Activated T-cell treated with anti-CD3 and anti-CD28 coated beads for 24 hours (primary cell): ENCODE measurements around the gene PLRG1.

Experiments used
- DNase-seq: peaks from one replicate; pipeline ENCODE4 v3.0.0-alpha.2; 2020; ENCODE audit warnings: low read depth

The PLRG1 gene

GRCh38 chr4:154573190-154573870 lies 23.1 kb upstream of the PLRG1 start:
- no peak for DNase-seq

- DNase-seq = no peak
Measured at GRCh38 chr4:154569584-154569983, 19.4 kb upstream of the PLRG1 start.

- DNase-seq = no peak
Measured at GRCh38 chr4:154569028-154569427, 18.8 kb upstream of the PLRG1 start.

GRCh38 chr4:154566639-154567204 lies 16.5 kb upstream of the PLRG1 start:
- no peak for DNase-seq

GRCh38 chr4:154565704-154566103 lies 15.5 kb upstream of the PLRG1 start:
- DNase-seq = no peak

- DNase-seq = no peak
Measured at GRCh38 chr4:154564311-154564710, 14.1 kb upstream of the PLRG1 start.

GRCh38 chr4:154562697-154563254 lies 12.6 kb upstream of the PLRG1 start, which contains the start of gene FGB:
Gene FGB (plus strand): TSS chr4:154563011. CDS start chr4:154563019, 8 bp downstream.
- DNase-seq = no peak

GRCh38 chr4:154560824-154561231 lies 10.6 kb upstream of the PLRG1 start:
- DNase-seq = no peak

- no peak for DNase-seq
Measured at GRCh38 chr4:154560419-154560801, 10.2 kb upstream of the PLRG1 start.

- no peak for DNase-seq
Measured at GRCh38 chr4:154559494-154560418, 9.6 kb upstream of the PLRG1 start.

- no peak for DNase-seq
Measured at GRCh38 chr4:154559141-154559493, 8.9 kb upstream of the PLRG1 start.

- peak; percentile 68 for DNase-seq
Measured at GRCh38 chr4:154551872-154552686, 1.9 kb upstream of the PLRG1 start.

- DNase-seq = no peak
Measured at GRCh38 chr4:154545689-154546088, 4.5 kb downstream of the PLRG1 start.

- DNase-seq = no peak
Measured at GRCh38 chr4:154542271-154542879, 7.8 kb downstream of the PLRG1 start.

GRCh38 chr4:154534296-154534695 lies 15.9 kb downstream of the PLRG1 start:
- DNase-seq = no peak

- DNase-seq = no peak
Measured at GRCh38 chr4:154529728-154530519, 20.3 kb downstream of the PLRG1 start.

GRCh38 chr4:154528869-154529268 lies 21.3 kb downstream of the PLRG1 start:
- DNase-seq = no peak

- DNase-seq = no peak
Measured at GRCh38 chr4:154527308-154527707, 22.9 kb downstream of the PLRG1 start.

GRCh38 chr4:154526151-154526550 lies 24.0 kb downstream of the PLRG1 start:
- no peak for DNase-seq

GRCh38 chr4:154521607-154522006 lies 28.6 kb downstream of the PLRG1 start:
- no peak for DNase-seq

GRCh38 chr4:154519214-154519613 lies 31.0 kb downstream of the PLRG1 start:
- DNase-seq = no peak
